ENCODE measurements around the gene SLC35F1.

- TF ChIP-seq CTCF (IDR thresholded peaks at IDR 0.05) (no peak), EZH2 (IDR thresholded peaks at IDR 0.05; ENCODE audit: borderline replicate concordance, insufficient read depth, low read depth, low read length, poor library complexity, severe bottlenecking) (no peak)
Measured at GRCh38 chr6:118148561-118148960, 241.5 kb downstream of the SLC35F1 start.
